Muscle of leg (tissue), 11 donors: ENCODE results near the gene PDE4C. TPM values are rescaled to one million over a fixed set of nuclear protein-coding genes. Genes with fewer than 3 reads are reported as not detected.
"Not testable (repeated sequence)": the region's sequence is repeated elsewhere in the genome, so short reads cannot be mapped to it uniquely, and the experiment has no call there.

Experiments
- DNase-seq: peaks from one replicate; pipeline ENCODE4 v3.0.0; 2013
- H3K27ac ChIP-seq: one replicate; pipeline ENCODE4 v1.5.1; 2013; ENCODE audit warnings: mild to moderate bottlenecking, low read length, control low read depth
- H3K27me3 ChIP-seq: one replicate; pipeline ENCODE4 v1.6.1; 2013; ENCODE audit warnings: low read length; ENCODE audit not compliant: control insufficient read depth, insufficient read depth
- H3K36me3 ChIP-seq: one replicate; pipeline ENCODE4 v1.6.1; 2013; ENCODE audit warnings: low read length; ENCODE audit not compliant: control insufficient read depth, insufficient read depth
- H3K4me1 ChIP-seq: one replicate; pipeline ENCODE4 v1.6.1; 2013; ENCODE audit warnings: low read length; ENCODE audit not compliant: control insufficient read depth, insufficient read depth
- H3K4me3 ChIP-seq: one replicate; pipeline ENCODE4 v1.5.1; 2013; ENCODE audit warnings: low read length, control low read depth
- H3K9me3 ChIP-seq: replicated peaks from 2 replicates; pipeline ENCODE4 v1.6.1; 2013; ENCODE audit warnings: low read depth, low read length; ENCODE audit not compliant: control insufficient read depth
- WGBS: methylation state at CpG from one replicate; pipeline ENCODE4 v1.1.5; 2013; ENCODE audit warnings: missing lambda C conversion rate; ENCODE audit not compliant: insufficient coverage; 5-methylcytosine and 5-hydroxymethylcytosine counted together
- polyA plus RNA-seq, 8 donors: library from polyadenylated mRNA; unstranded; fragments of 120-200 nt; gene quantifications; one replicate each; pipeline versions ENCODE4 v1.2.1 to v1.2.3, GENCODE V29; 2013; ENCODE audit warnings: inconsistent platforms in 1 of 8, low replicate concordance in 1 of 8; ENCODE audit not compliant: insufficient read length in 8 of 8, insufficient read depth in 1 of 8
- total RNA-seq: library from RNA; stranded (reverse); fragments of 120-200 nt; gene quantifications from one replicate; pipeline ENCODE4 v1.2.4, GENCODE V29; 2013

The PDE4C gene
- total and polyA plus RNA-seq, 9 donors: 1.5 to 15.2 (median 4.3) TPM

- not testable (repeated sequence) for H3K9me3 ChIP-seq, H3K36me3 ChIP-seq, H3K27ac ChIP-seq, DNase-seq, H3K4me1 ChIP-seq, H3K4me3 ChIP-seq
- 85% methylated on average over 2 of the region's 5 CpGs for WGBS
- peaks cover 12% of the 10 kb centered on the region for H3K27me3 ChIP-seq
Measured at GRCh38 chr19:18209912-18210311, 16.3 kb downstream of the PDE4C start.

DNA sequence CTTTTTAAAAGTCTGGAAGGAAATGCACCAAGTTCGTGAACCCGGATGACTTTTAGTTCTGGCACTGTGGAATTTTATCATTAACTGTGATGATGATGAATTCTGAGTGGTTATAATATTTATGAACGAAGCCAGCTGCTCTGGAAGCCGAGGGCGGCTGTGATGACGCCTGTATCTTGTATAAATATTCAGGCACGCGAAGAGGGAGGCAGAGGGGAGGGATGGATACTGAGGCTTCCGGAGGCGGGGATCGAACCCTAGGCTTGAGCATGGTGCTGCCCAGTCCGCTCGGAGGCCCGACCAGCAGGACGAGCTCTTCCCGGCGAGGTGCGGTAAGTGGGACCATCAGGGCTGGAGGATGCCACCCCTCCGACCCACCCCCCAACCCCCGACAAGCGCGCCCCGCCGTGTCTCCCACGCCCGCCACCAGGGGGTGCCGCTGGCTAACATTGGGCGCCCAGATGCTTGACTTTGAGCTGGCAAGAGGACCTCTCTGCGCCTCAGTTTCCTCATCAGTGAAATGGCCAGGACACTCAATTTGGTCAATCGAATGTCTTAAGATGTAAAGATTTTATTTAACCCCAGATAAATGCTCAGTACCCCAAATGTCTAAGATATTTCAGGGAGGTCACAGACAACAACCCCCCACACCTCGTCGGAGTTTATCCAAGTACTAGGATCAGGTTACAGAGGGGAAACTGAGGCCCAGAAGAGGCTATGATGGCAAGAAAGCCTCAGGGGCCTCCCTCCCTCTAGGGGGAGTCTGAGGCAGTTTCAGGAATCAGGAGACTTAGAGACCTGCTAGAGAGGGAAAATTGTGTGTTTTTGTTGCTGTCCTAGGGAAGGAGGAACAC is 17.9 kb downstream of the PDE4C start:
- H3K4me3 ChIP-seq: no peak overlapping the region
- no peaks in the 10 kb centered on the region for H3K36me3 ChIP-seq
- H3K4me1 ChIP-seq: peaks cover 20% of the 10 kb centered on the region
- DNase-seq: peak; percentile 58
- peaks cover 8% of the 10 kb centered on the region for H3K27me3 ChIP-seq
- no peak overlapping the region for H3K27ac ChIP-seq
- 17% methylated on average over 15 of the region's 32 CpGs for WGBS
- H3K9me3 ChIP-seq: no peaks in the 10 kb centered on the region

GRCh38 chr19:18206018-18206417 is 20.2 kb downstream of the PDE4C start:
- Histone ChIP-seq H3K4me1 (peaks cover 26% of the 10 kb centered on the region), H3K4me3 (no peak overlapping the region), H3K27me3 (peaks cover 11% of the 10 kb centered on the region), H3K36me3 (no peaks in the 10 kb centered on the region), H3K9me3 (no peaks in the 10 kb centered on the region), H3K27ac (peak overlapping the region; percentile 100)
- WGBS: 60% methylated on average over 2 of the region's 12 CpGs
- DNase-seq: no peak

DNA sequence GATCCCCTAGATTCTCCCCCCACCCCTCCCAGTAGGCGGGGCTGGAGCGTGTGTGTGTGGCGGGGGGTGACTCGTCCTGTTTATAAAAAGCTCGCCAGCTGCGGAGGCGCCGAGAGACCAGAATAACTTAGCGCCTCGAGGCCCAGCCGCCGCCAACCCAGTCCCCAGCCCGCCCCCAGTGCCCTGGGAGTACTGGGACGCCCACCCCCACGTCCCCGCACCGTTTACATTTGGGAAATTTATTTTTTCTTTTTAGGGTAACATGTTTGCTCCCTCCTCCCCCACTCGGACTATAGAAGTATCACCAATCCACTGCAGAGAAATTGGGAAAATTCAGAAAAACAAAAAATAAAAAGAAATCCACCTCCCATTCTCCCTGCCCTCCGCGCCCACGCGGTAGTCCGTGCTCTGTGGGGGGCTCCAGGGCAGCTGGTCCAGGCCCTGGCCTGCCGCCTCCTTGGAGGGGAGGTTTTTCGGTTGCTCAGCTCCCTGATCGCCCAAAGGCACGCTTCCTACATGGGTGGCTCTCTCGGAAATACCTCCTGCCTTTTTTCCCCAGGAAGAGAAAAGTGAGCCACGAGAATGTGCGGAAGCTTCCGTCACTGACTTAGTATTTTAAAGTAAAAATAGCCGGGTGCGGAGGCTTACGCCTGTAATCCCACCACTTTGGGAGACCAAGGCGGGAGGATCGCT is 20.9 kb downstream of the PDE4C start:
- Histone ChIP-seq H3K27me3 (peaks cover 10% of the 10 kb centered on the region), H3K27ac (peak overlapping the region; percentile 100), H3K4me1 (peaks cover 26% of the 10 kb centered on the region), H3K36me3 (peaks cover 3% of the 10 kb centered on the region), H3K4me3 (peak overlapping the region; percentile 71), H3K9me3 (no peaks in the 10 kb centered on the region)
- 0% methylated on average over 7 of the region's 36 CpGs for WGBS
- DNase-seq: peak; percentile 93

DNA sequence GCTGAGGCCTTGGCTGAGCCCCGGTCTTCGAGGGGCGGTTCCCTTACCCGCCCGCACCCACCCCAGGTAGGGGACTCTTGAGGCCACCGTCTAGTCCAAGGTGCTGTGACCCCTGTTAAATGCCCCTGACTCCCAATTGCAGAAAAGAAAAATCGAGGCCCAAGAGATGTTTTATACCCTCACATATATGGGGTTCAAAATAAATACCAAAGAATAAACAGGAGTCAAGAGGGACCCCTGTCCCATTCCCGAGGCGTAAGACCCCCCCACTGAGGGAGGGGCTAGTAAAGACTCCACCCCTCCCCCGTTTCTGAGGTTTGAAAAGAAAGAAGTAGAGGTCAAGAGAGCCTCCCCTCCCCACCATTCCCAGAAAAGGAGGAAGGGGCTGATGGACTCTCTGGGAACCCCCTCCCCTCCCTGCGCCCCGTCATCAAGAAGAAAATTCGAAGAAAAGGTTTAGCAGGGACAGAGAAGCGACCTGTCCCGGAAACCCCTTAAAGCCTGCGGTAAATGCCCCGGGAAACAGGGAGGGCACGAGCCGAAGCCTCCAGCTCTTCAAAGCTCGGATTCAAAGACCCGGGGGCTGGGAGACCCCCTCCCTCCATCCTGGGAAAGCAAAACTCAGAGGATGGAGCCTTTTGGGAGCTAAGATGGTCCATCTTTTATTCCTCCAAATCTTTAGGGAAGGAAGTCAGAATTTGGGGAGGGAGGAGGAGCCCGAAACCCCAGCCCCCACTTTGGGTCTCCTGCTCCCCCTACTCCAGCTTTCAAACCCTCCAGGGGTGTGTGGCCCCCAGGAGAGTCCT is 21.6 kb downstream of the PDE4C start:
- H3K9me3 ChIP-seq: no peaks in the 10 kb centered on the region
- peak; percentile 93 for DNase-seq
- H3K27me3 ChIP-seq: peaks cover 8% of the 10 kb centered on the region
- H3K4me1 ChIP-seq: peaks cover 26% of the 10 kb centered on the region
- H3K4me3 ChIP-seq: peak overlapping the region; percentile 71
- H3K27ac ChIP-seq: peak overlapping the region; percentile 100
- H3K36me3 ChIP-seq: peaks cover 4% of the 10 kb centered on the region
- WGBS: 0% methylated on average over 6 of the region's 22 CpGs

- Histone ChIP-seq H3K9me3 (no peaks in the 10 kb centered on the region), H3K36me3 (peaks cover 7% of the 10 kb centered on the region), H3K27me3 (peaks cover 8% of the 10 kb centered on the region), H3K4me1 (peaks cover 26% of the 10 kb centered on the region), H3K27ac (peak within 1 kb of the TSS; percentile 100), H3K4me3 (peak within 1 kb of the TSS; percentile 77)
- under 1% methylated on average over 50 of the region's 50 CpGs for WGBS
- DNase-seq: peak; percentile 100
Measured at GRCh38 chr19:18203863-18204393, 22.3 kb downstream of the PDE4C start, which contains the start of gene RAB3A. TSS of gene RAB3A (minus strand) at chr19:18204042. CDS start at chr19:18202740, 1,302 bp downstream.

GRCh38 chr19:18203408-18203862 is 22.8 kb downstream of the PDE4C start:
- peak overlapping the region; percentile 77 for H3K4me3 ChIP-seq
- peaks cover 26% of the 10 kb centered on the region for H3K4me1 ChIP-seq
- H3K9me3 ChIP-seq: no peaks in the 10 kb centered on the region
- peaks cover 12% of the 10 kb centered on the region for H3K36me3 ChIP-seq
- peak overlapping the region; percentile 37 for H3K27ac ChIP-seq
- DNase-seq: peak; percentile 58
- H3K27me3 ChIP-seq: peaks cover 3% of the 10 kb centered on the region
- WGBS: under 1% methylated on average over 13 of the region's 38 CpGs

- WGBS: 2% methylated on average over 30 of the region's 32 CpGs
- Histone ChIP-seq H3K4me3 (peak overlapping the region; percentile 77), H3K27ac (no peak overlapping the region), H3K36me3 (peaks cover 17% of the 10 kb centered on the region), H3K4me1 (peaks cover 26% of the 10 kb centered on the region), H3K27me3 (peaks cover 3% of the 10 kb centered on the region), H3K9me3 (no peaks in the 10 kb centered on the region)
- DNase-seq: peak; percentile 59
Measured at GRCh38 chr19:18202778-18203407, 23.3 kb downstream of the PDE4C start.

DNA sequence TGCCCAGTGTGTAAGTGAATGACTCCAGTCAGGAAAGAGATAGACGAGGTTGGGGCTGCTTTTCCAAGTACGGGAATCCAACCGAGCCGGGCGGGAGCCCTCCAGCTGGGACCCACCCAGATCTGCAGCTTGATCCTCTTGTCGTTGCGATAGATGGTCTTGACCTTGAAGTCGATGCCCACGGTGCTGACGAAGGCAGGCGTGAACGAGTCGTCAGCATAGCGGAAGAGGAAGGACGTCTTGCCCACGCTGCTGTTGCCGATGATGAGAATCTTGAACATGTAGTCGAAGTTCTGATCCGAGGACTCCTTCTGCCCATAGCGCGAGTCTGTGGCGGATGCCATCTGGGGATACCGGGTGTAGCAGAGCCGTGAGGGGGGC is 23.9 kb downstream of the PDE4C start:
- Histone ChIP-seq H3K27ac (no peak overlapping the region), H3K4me1 (peaks cover 26% of the 10 kb centered on the region), H3K36me3 (peaks cover 22% of the 10 kb centered on the region), H3K9me3 (no peaks in the 10 kb centered on the region), H3K27me3 (peaks cover 3% of the 10 kb centered on the region), H3K4me3 (no peak overlapping the region)
- 73% methylated on average over 21 of the region's 24 CpGs for WGBS
- DNase-seq: no peak
